Progenitor cell of endocrine pancreas (in vitro differentiated cells): ENCODE results near the gene JAM3. TPM values are rescaled to one million over a fixed set of nuclear protein-coding genes. Genes with fewer than 3 reads are reported as not detected.

Experiments used
- DNase-seq: peaks from one replicate; pipeline ENCODE4 v3.0.0; 2021; ENCODE audit warnings: low spot score; ENCODE audit not compliant: unreplicated experiment
- H3K27ac Mint-ChIP-seq: 2 replicates; pipeline ENCODE4 v1.8.0; 2021; ENCODE audit warnings: mild to moderate bottlenecking, moderate library complexity, mixed read lengths
- H3K27me3 Mint-ChIP-seq: 2 replicates; pipeline ENCODE4 v1.8.0; 2021; ENCODE audit warnings: mixed read lengths
- H3K36me3 Mint-ChIP-seq: 2 replicates; pipeline ENCODE4 v1.8.0; 2022; ENCODE audit warnings: mixed read lengths; ENCODE audit not compliant: insufficient read depth
- H3K4me1 Mint-ChIP-seq: 2 replicates; pipeline ENCODE4 v1.8.0; 2021; ENCODE audit warnings: low read depth, mixed read lengths
- H3K4me3 Mint-ChIP-seq: 2 replicates; pipeline ENCODE4 v1.8.0; 2021; ENCODE audit warnings: low read depth, mild to moderate bottlenecking, moderate library complexity, mixed read lengths
- H3K9me3 Mint-ChIP-seq: 2 replicates; pipeline ENCODE4 v1.8.0; 2021; ENCODE audit warnings: low read depth, mixed read lengths
- CTCF ChIP-seq: fragments of 200-600 bp; sonication (generic); IDR thresholded peaks from one replicate; pipeline ENCODE4 v1.5.0; 2021; ENCODE audit warnings: antibody characterized with exemption, mild to moderate bottlenecking; ENCODE audit not compliant: unreplicated experiment
- total RNA-seq: library from RNA; stranded (reverse); gene quantifications from 2 replicates; pipeline ENCODE4 v1.2.1, GENCODE V29; 2021

Gene JAM3
- total RNA-seq, 1 donor from 2014 or later = 37.0 TPM

- peaks cover 27% of the 10 kb centered on the region for H3K36me3 Mint-ChIP-seq
- no peak for TF ChIP-seq CTCF
- H3K27ac Mint-ChIP-seq = no peak overlapping the region
- DNase-seq = no peak
- H3K9me3 Mint-ChIP-seq = no peaks in the 10 kb centered on the region
- no peaks in the 10 kb centered on the region for H3K27me3 Mint-ChIP-seq
- peaks cover 8% of the 10 kb centered on the region for H3K4me1 Mint-ChIP-seq
- H3K4me3 Mint-ChIP-seq = no peak overlapping the region
Measured at GRCh38 chr11:134199531-134199930, 130.7 kb downstream of the JAM3 start.

GRCh38 chr11:134200688-134201087 lies 131.8 kb downstream of the JAM3 start:
- H3K4me3 Mint-ChIP-seq = no peak overlapping the region
- no peak for TF ChIP-seq CTCF
- H3K36me3 Mint-ChIP-seq = peaks cover 32% of the 10 kb centered on the region
- DNase-seq = no peak
- H3K4me1 Mint-ChIP-seq = peaks cover 8% of the 10 kb centered on the region
- no peak overlapping the region for H3K27ac Mint-ChIP-seq
- no peaks in the 10 kb centered on the region for H3K9me3 Mint-ChIP-seq
- H3K27me3 Mint-ChIP-seq = no peaks in the 10 kb centered on the region

Other genes starting within 250 kb of the JAM3 start
- gene SPATA19, start 223.6 kb upstream of the JAM3 start, total RNA-seq = not detected in 2 replicates
- 7.8 and 9.4 TPM in 2 replicates for gene IGSF9B, start 112.1 kb upstream of the JAM3 start, total RNA-seq
- 30.0 and 30.9 TPM in 2 replicates for gene NCAPD3, start 154.9 kb downstream of the JAM3 start, total RNA-seq
- gene VPS26B, start 155.6 kb downstream of the JAM3 start, total RNA-seq = 39.5 and 39.6 TPM in 2 replicates
- 69.6 and 70.5 TPM in 2 replicates for gene THYN1, start 184.3 kb downstream of the JAM3 start, total RNA-seq
- 35.9 and 37.6 TPM in 2 replicates for gene ACAD8, start 184.5 kb downstream of the JAM3 start, total RNA-seq
- not detected in 2 replicates for gene GLB1L3, start 207.3 kb downstream of the JAM3 start, total RNA-seq